ENCODE data around the gene ACOXL.

Gene ACOXL

GRCh38 chr2:110747522-110748488 is 15.4 kb downstream of the ACOXL start:
- H3K27ac ChIP-seq = peak overlapping the region; percentile 99
- TF ChIP-seq, protein P1, sequence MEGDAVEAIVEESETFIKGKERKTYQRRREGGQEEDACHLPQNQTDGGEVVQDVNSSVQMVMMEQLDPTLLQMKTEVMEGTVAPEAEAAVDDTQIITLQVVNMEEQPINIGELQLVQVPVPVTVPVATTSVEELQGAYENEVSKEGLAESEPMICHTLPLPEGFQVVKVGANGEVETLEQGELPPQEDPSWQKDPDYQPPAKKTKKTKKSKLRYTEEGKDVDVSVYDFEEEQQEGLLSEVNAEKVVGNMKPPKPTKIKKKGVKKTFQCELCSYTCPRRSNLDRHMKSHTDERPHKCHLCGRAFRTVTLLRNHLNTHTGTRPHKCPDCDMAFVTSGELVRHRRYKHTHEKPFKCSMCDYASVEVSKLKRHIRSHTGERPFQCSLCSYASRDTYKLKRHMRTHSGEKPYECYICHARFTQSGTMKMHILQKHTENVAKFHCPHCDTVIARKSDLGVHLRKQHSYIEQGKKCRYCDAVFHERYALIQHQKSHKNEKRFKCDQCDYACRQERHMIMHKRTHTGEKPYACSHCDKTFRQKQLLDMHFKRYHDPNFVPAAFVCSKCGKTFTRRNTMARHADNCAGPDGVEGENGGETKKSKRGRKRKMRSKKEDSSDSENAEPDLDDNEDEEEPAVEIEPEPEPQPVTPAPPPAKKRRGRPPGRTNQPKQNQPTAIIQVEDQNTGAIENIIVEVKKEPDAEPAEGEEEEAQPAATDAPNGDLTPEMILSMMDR (conservative IDR thresholded peaks at IDR 0.05) = no peak

GRCh38 chr2:110748489-110748867 is 16.1 kb downstream of the ACOXL start:
- H3K27ac ChIP-seq = peak overlapping the region; percentile 99
- TF ChIP-seq, protein P1 (conservative IDR thresholded peaks at IDR 0.05) = no peak

DNA sequence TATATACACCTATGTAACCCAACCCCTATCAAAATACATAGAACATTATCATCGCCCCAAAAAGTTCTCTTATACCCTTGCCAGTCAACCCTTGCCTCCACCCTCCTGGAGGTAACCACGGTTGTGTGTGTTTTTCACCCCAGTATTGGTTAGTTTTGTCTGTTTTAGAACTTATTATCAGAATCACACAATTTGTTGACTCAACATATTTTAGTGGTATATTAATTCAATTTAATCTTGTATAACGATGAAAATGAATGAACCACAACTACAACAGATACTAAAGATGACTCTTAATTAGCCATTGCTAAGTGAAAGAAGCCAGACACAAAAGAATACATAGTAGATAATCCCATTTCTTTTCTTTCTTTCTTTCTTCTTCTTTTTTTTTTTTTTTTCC is 19.3 kb downstream of the ACOXL start:
- peak overlapping the region; percentile 99; the same call in 1 of the 2 replicates for H3K27ac ChIP-seq
- TF ChIP-seq, protein P1 (conservative IDR thresholded peaks at IDR 0.05) = no peak

- no peak overlapping the region for H3K27ac ChIP-seq
- TF ChIP-seq, protein P1 (conservative IDR thresholded peaks at IDR 0.05) = no peak
Measured at GRCh38 chr2:110752871-110753270, 20.5 kb downstream of the ACOXL start.

DNA sequence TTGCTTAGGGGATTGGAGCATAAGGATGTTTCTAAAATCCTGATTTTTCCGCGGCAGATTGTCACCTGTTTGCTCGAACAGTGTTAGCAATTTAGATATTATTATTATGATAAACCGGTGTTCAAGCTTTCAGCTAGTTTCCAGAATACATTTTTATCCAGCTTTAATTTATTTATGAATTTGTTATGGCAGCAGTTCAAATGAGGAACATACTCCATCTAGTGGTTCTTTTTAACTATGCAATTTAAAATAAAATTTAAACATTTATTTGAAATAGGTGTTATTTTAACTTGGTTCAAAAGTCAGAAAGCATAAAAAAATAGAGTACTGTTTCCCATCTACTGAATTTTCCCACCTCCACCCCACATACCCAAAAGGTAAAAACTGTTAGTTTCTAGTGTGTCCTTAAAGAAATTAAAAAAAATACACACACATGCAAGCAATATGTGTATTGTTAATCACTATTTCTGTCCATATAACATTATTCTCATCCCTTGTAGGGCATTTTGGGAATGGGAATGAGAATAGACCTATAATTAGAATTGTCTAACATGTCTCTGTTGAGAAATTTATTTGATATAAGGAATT is 23.2 kb downstream of the ACOXL start:
- H3K27ac ChIP-seq = peak overlapping the region; percentile 52
- TF ChIP-seq, protein P1 (conservative IDR thresholded peaks at IDR 0.05) = peak; percentile 76

DNA sequence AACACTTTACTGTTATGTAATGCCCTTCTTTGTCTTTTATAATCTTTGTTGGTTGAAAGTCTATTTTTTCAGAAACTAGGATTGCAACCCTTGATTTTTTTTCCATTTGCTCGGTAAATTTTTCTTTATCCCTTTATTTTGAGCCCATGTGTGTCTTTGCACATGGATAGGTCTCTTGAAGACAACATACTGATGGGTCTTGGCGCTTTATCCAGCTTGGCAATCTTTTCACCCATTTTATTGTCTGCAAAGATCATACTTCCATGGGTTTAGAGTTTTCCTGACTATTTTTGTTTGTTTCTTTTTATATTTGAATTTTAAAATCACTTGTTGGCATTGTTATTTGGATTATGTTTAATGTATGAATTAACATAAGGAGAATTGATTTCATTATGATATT is 27.0 kb downstream of the ACOXL start:
- H3K27ac ChIP-seq = no peak overlapping the region
- TF ChIP-seq, protein P1 (conservative IDR thresholded peaks at IDR 0.05) = no peak

DNA sequence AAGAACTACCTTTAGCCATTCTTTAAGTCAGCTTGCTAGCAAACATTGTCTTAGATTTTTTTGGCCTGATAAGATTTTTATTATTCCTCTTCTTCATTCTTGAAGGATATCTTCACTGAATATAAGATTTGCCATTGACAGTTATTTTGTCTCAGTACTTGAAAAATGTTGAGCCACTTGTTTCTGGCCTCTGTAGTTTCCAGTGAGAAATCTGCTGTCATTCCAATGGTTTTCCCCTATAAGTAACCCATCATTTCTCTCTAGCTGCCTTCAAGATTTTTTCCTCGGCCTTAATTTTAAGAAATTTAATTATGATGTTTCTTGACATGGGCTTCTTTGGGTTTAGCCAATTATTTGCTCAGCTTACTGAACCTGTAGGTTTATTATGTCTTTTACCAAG is 32.6 kb downstream of the ACOXL start:
- H3K27ac ChIP-seq = no peak overlapping the region
- TF ChIP-seq, protein P1 (conservative IDR thresholded peaks at IDR 0.05) = no peak

Data from VCaP (cell line).